Testis (tissue), 3 donors: Measurements from ENCODE around the gene EPHA3. TPM values are rescaled to one million over a fixed set of nuclear protein-coding genes. Genes with fewer than 3 reads are reported as not detected.
"Not testable (repeated sequence)": the region's sequence is repeated elsewhere in the genome, so short reads cannot be mapped to it uniquely, and the experiment has no call there.

Experiments used
- DNase-seq: peaks from one replicate; pipeline ENCODE4 v3.0.0-alpha.2; 2019
- H3K27ac ChIP-seq, 2 donors: fragments of 200-600 bp; sonication (generic); one replicate each; pipeline ENCODE4 v1.5.1; 2019
- H3K27me3 ChIP-seq: fragments of 200-600 bp; sonication (generic); one replicate; pipeline ENCODE4 v1.5.1; 2019
- H3K36me3 ChIP-seq: fragments of 200-600 bp; sonication (generic); one replicate; pipeline ENCODE4 v1.5.1; 2017; ENCODE audit warnings: low read depth; ENCODE audit errors: missing control alignments
- H3K4me1 ChIP-seq: fragments of 200-600 bp; sonication (generic); one replicate; pipeline ENCODE4 v1.5.1; 2019
- H3K4me3 ChIP-seq, 2 donors: fragments of 200-600 bp; sonication (generic); one replicate each; pipeline ENCODE4 v1.5.1; 2017 to 2019
- H3K9me3 ChIP-seq: fragments of 200-600 bp; sonication (generic); one replicate; pipeline ENCODE4 v1.5.1; 2017
- POLR2A ChIP-seq: fragments of 450-650 bp; IDR thresholded peaks from one replicate; pipeline ENCODE4 v1.6.1; 2017; ENCODE audit warnings: antibody characterized with exemption, mild to moderate bottlenecking, moderate library complexity
- WGBS, 2 donors: methylation state at CpG; one replicate each; pipeline ENCODE4 v1.1.5; 2018; 5-methylcytosine and 5-hydroxymethylcytosine counted together
- intact Hi-C: fragments of 100-400 bp; cut with DNase I; formaldehyde crosslinking; loops from one replicate; pipeline ENCODE4 v1.15.1; 2023; ENCODE audit warnings: low total_unique reads
- polyA plus RNA-seq: library from polyadenylated mRNA; stranded (reverse); fragments of 350-450 nt; fragmentation: Illumina TruSeq; extraction: RNeasy Lipid Tissue Mini Kit (QIAGEN cat#74804); gene quantifications from one replicate; pipeline ENCODE4 v1.2.3, GENCODE V29; 2014; ENCODE audit warnings: low read depth, low replicate concordance; ENCODE audit not compliant: insufficient read depth
- total RNA-seq, 2 donors: library from RNA; depleted of rRNA; stranded (reverse); fragments of >200 nt; gene quantifications; one replicate each; pipeline ENCODE4 v1.2.3, GENCODE V29; 2016
- TF ChIP-seq, protein P1 (sequence below), 3 experiments: fragments of 450-650 bp in 2 of 3; fragments of 200-600 bp in 1 of 3; sonication (generic) in 1 of 3; IDR thresholded peaks; one replicate each; pipeline ENCODE4 v1.5.1; 2016 to 2019; ENCODE audit warnings: antibody characterized with exemption in 3 of 3, mild to moderate bottlenecking in 2 of 3, moderate library complexity in 1 of 3

The EPHA3 gene
- total and polyA plus RNA-seq, 3 donors from 2014 or later = 0.99 to 2.1 (median 1.3) TPM

DNA sequence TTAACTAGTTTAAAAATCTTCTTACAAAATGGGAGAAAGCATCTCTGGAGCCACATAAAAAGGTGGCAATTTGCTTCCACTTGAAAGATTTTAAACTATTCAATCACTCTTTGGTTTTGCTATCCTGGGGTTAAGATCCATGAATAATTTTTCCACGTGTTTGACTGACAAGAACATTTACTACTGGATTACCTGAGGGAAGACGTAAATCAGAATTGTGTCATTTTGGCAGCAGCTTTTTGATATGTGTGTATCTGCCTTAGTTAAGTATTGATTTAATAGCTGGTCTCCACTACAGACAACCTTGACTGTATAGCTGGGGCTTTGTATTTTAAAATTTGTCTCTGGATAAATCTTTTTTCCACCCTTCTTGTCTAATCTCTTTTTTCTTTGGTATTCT lies 228.3 kb downstream of the EPHA3 start:
- Histone ChIP-seq H3K4me1 (no peaks in the 10 kb centered on the region), H3K27ac (no peak overlapping the region), H3K27me3 (no peaks in the 10 kb centered on the region), H3K4me3 (no peak overlapping the region), H3K9me3 (no peaks in the 10 kb centered on the region), H3K36me3 (no peaks in the 10 kb centered on the region)
- TF ChIP-seq, protein P1, sequence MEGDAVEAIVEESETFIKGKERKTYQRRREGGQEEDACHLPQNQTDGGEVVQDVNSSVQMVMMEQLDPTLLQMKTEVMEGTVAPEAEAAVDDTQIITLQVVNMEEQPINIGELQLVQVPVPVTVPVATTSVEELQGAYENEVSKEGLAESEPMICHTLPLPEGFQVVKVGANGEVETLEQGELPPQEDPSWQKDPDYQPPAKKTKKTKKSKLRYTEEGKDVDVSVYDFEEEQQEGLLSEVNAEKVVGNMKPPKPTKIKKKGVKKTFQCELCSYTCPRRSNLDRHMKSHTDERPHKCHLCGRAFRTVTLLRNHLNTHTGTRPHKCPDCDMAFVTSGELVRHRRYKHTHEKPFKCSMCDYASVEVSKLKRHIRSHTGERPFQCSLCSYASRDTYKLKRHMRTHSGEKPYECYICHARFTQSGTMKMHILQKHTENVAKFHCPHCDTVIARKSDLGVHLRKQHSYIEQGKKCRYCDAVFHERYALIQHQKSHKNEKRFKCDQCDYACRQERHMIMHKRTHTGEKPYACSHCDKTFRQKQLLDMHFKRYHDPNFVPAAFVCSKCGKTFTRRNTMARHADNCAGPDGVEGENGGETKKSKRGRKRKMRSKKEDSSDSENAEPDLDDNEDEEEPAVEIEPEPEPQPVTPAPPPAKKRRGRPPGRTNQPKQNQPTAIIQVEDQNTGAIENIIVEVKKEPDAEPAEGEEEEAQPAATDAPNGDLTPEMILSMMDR (IDR thresholded peaks at IDR 0.05) = no peak
- TF ChIP-seq POLR2A = no peak
- WGBS, 2 donors = 76 to 77% methylated on average over 2 of the region's 2 CpGs
- DNase-seq = no peak
- intact Hi-C loops = no loop called here

DNA sequence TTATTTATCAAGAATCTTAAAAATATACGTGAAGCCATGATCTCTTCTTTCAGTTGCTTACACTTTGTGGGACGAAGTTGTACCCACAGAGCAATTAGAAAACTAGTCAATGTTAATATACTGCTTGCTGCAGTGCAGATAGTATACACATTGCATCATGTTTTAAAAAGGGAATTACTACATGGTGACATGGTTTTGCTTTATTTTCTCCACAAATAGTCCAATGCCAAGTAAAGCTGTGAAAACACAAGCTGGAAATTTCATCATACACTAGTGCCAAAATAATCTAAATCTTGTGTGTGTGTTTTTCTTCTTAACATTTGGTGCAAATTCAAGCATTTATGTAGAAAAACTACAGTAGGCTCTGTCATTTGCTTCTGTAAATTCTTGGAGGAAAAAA lies 233.0 kb downstream of the EPHA3 start:
- intact Hi-C loops = loop anchor here (2.0 kb wide), 1 partner anchor 48 kb away; no protein-coding TSS in a partner anchor
- DNase-seq = no peak
- Histone ChIP-seq H3K4me3 (no peak overlapping the region), H3K9me3 (no peaks in the 10 kb centered on the region), H3K27me3 (no peaks in the 10 kb centered on the region), H3K36me3 (no peaks in the 10 kb centered on the region), H3K27ac (no peak overlapping the region), H3K4me1 (no peaks in the 10 kb centered on the region)
- WGBS, 2 donors = 69 to 82% methylated on average over 2 of the region's 2 CpGs
- TF ChIP-seq POLR2A = no peak
- TF ChIP-seq, protein P1 (IDR thresholded peaks at IDR 0.05) = no peak

GRCh38 chr3:89344076-89344475 lies 236.7 kb downstream of the EPHA3 start:
- Histone ChIP-seq H3K9me3 (no peaks in the 10 kb centered on the region), H3K4me3 (no peak overlapping the region), H3K4me1 (no peaks in the 10 kb centered on the region), H3K36me3 (no peaks in the 10 kb centered on the region), H3K27ac (no peak overlapping the region), H3K27me3 (no peaks in the 10 kb centered on the region)
- TF ChIP-seq POLR2A = no peak
- TF ChIP-seq, protein P1 (IDR thresholded peaks at IDR 0.05) = no peak
- intact Hi-C loops = no loop called here
- no peak for DNase-seq

DNA sequence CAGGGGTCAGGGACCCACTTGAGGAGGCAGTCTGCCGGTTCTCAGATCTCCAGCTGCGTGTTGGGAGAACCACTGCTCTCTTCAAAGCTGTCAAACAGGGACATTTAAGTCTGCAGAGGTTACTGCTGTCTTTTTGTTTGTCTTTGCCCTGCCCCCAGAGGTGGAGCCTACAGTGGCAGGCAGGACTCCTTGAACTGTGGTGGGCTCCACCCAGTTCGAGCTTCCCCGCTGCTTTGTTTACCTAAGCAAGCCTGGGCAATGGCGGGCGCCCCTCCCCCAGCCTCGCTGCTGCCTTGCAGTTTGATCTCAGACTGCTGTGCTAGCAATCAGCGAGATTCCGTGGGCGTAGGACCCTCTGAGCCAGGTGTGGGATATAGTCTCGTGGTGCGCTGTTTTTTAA lies 243.5 kb downstream of the EPHA3 start:
- H3K4me1 ChIP-seq, H3K27ac ChIP-seq, H3K27me3 ChIP-seq, H3K4me3 ChIP-seq, H3K36me3 ChIP-seq, H3K9me3 ChIP-seq, DNase-seq, intact Hi-C loops: not testable (repeated sequence)
- WGBS, 2 donors = 72 to 87% methylated on average over 9 to 10 of the region's 12 CpGs

DNA sequence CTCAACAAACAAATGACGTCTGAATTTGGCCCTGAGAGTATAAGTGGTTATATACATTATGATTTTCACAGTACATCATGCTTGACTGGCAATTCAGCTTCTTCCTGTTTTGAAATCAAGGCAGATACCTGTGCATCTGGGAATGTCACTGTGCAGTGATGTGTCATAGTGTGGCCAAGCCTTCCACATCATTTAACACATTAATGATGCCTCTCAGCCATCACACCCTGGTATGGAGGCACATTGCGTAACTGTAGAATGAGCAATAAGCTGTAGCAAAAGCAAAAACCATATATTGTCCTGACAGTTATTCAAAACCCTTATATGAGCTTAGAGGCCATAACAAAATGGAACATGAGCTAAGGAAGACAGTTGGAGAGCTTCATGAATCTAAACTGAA lies 246.0 kb downstream of the EPHA3 start:
- Histone ChIP-seq H3K4me1 (no peaks in the 10 kb centered on the region), H3K36me3 (no peaks in the 10 kb centered on the region), H3K4me3 (no peak overlapping the region), H3K27ac (no peak overlapping the region), H3K27me3 (no peaks in the 10 kb centered on the region), H3K9me3 (no peaks in the 10 kb centered on the region)
- TF ChIP-seq, protein P1 (IDR thresholded peaks at IDR 0.05) = no peak
- TF ChIP-seq POLR2A = no peak
- DNase-seq = no peak
- WGBS, 2 donors = 88 to 91% methylated on average over 2 of the region's 2 CpGs
- intact Hi-C loops = no loop called here
